ENCODE measurements around the gene SMOC2. TPM values are rescaled to one million over a fixed set of nuclear protein-coding genes. Genes with fewer than 3 reads are reported as not detected.

Gene SMOC2
- total and polyA plus RNA-seq, 2 donors (not counting 1 experiment from before 2014, with no cell fraction given) = 0.37 TPM; not detected in 1

DNA sequence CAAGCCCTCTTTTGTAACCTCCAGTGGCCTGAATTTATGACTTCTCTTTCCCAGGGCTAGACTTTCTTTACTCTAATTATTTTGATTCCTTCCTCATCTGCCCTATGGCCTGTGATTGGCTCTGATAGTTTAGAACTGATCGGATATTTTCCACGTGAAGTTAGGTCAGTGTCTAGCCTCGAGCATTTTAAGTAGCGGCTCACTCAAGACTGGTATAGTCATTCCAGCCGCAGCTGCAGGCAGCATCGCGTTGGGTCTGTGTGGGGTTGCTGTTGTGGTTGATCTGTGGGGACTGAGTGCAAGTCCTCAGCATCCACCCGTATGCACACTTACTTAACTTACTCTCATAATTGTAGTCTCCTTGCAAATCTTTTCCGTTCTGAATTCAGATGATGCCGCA is 105.7 kb downstream of the SMOC2 start:
- H3K4me1 Mint-ChIP-seq = no peaks in the 10 kb centered on the region
- no peak overlapping the region for H3K4me3 Mint-ChIP-seq
- Histone ChIP-seq H3K27me3 (replicated peaks in 1 of 4; ENCODE audit: control extremely low read depth in 1 of 4, control insufficient read depth in 3 of 4, insufficient read depth in 4 of 4, low read length in 3 of 4) (no peaks in the 10 kb centered on the region), H3K9ac (ENCODE audit: low read length) (no peak overlapping the region), H3K4me2 (replicated peaks; ENCODE audit: low read depth, low read length, poor library complexity, severe bottlenecking) (no peak overlapping the region), H3K9me3 (ENCODE audit: control extremely low read depth in 1 of 3, control insufficient read depth in 2 of 3, insufficient read depth in 1 of 3, low read length in 2 of 3) (peaks cover 0 to 4% (median 0%) of the 10 kb centered on the region in 3 donors), H3K27ac (ENCODE audit: low read length in 2 of 2) (no peak overlapping the region), H3K79me2 (ENCODE audit: control insufficient read depth, insufficient read depth, low read length) (no peaks in the 10 kb centered on the region), H4K20me1 (ENCODE audit: control insufficient read depth, insufficient read depth, low read length, poor library complexity, severe bottlenecking) (no peaks in the 10 kb centered on the region), H3K4me3 (ENCODE audit: control extremely low read depth in 1 of 5, extremely low read depth in 1 of 5, insufficient read depth in 1 of 5, low read depth in 2 of 5, low read length in 4 of 5) (no peak overlapping the region), H3K4me1 (ENCODE audit: control insufficient read depth in 2 of 2, insufficient read depth in 2 of 2, low read length in 2 of 2) (no peaks in the 10 kb centered on the region), H2AFZ (ENCODE audit: insufficient read depth, low read depth, low read length, poor library complexity, severe bottlenecking) (no peak overlapping the region), H3K36me3 (replicated peaks in 1 of 2; ENCODE audit: control extremely low read depth in 1 of 2, control insufficient read depth in 1 of 2, extremely low read depth in 1 of 2, insufficient read depth in 2 of 2, low read length in 1 of 2) (no peaks in the 10 kb centered on the region)
- intact Hi-C loops (cut with micrococcal nuclease) = no loop called here
- 95% methylated on average over 7 of the region's 10 CpGs for whole genome bisulfite sequencing (ENCODE audit: insufficient coverage)
- no peak overlapping the region for H3K27ac Mint-ChIP-seq
- ChIA-PET POLR2A (no interaction called here), CTCF (no interaction called here)
- H3K9me3 Mint-ChIP-seq (ENCODE audit: insufficient read depth) = no peaks in the 10 kb centered on the region
- TF ChIP-seq, protein P1, sequence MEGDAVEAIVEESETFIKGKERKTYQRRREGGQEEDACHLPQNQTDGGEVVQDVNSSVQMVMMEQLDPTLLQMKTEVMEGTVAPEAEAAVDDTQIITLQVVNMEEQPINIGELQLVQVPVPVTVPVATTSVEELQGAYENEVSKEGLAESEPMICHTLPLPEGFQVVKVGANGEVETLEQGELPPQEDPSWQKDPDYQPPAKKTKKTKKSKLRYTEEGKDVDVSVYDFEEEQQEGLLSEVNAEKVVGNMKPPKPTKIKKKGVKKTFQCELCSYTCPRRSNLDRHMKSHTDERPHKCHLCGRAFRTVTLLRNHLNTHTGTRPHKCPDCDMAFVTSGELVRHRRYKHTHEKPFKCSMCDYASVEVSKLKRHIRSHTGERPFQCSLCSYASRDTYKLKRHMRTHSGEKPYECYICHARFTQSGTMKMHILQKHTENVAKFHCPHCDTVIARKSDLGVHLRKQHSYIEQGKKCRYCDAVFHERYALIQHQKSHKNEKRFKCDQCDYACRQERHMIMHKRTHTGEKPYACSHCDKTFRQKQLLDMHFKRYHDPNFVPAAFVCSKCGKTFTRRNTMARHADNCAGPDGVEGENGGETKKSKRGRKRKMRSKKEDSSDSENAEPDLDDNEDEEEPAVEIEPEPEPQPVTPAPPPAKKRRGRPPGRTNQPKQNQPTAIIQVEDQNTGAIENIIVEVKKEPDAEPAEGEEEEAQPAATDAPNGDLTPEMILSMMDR (IDR thresholded peaks at IDR 0.05) = no peak
- no peak for TF ChIP-seq EZH2 (IDR thresholded peaks at IDR 0.05; ENCODE audit: borderline replicate concordance, insufficient read depth, low read depth, low read length, poor library complexity, severe bottlenecking)
- no peaks in the 10 kb centered on the region for H3K27me3 Mint-ChIP-seq
- DNase-seq (no peak), ATAC-seq (ENCODE audit: low read depth) (no peak)

DNA sequence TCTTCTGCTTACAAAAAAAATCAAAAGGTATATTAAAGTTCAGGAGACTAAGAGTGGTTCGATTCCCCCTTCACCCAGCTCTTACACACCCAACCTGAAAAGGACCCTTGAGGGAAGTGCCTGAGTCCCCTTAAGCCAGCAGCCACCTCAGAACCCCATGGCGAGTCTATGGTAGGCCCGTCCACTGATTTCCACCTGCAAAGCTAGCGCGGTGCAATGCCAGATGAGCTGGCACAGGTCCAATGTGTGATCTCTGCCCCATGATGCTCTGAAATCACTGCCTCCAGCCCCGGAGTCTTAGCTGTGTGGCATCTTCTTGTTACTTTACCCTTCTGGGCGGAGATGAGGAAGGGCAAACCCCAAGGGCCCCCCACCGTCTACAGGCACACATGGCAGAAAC is 109.3 kb downstream of the SMOC2 start:
- CTCF ChIA-PET = no interaction called here
- Histone ChIP-seq H3K4me3 (ENCODE audit: control extremely low read depth in 1 of 5, extremely low read depth in 1 of 5, insufficient read depth in 1 of 5, low read depth in 2 of 5, low read length in 4 of 5) (no peak overlapping the region), H3K9ac (ENCODE audit: low read length) (no peak overlapping the region), H3K27me3 (replicated peaks in 1 of 4; ENCODE audit: control extremely low read depth in 1 of 4, control insufficient read depth in 3 of 4, insufficient read depth in 4 of 4, low read length in 3 of 4) (no peaks in the 10 kb centered on the region), H4K20me1 (ENCODE audit: control insufficient read depth, insufficient read depth, low read length, poor library complexity, severe bottlenecking) (no peaks in the 10 kb centered on the region), H2AFZ (ENCODE audit: insufficient read depth, low read depth, low read length, poor library complexity, severe bottlenecking) (no peak overlapping the region), H3K79me2 (ENCODE audit: control insufficient read depth, insufficient read depth, low read length) (no peaks in the 10 kb centered on the region), H3K9me3 (ENCODE audit: control extremely low read depth in 1 of 3, control insufficient read depth in 2 of 3, insufficient read depth in 1 of 3, low read length in 2 of 3) (peaks cover 0 to 6% (median 0%) of the 10 kb centered on the region in 3 donors), H3K4me1 (ENCODE audit: control insufficient read depth in 2 of 2, insufficient read depth in 2 of 2, low read length in 2 of 2) (no peaks in the 10 kb centered on the region), H3K4me2 (replicated peaks; ENCODE audit: low read depth, low read length, poor library complexity, severe bottlenecking) (no peak overlapping the region), H3K27ac (ENCODE audit: low read length in 2 of 2) (no peak overlapping the region), H3K36me3 (replicated peaks in 1 of 2; ENCODE audit: control extremely low read depth in 1 of 2, control insufficient read depth in 1 of 2, extremely low read depth in 1 of 2, insufficient read depth in 2 of 2, low read length in 1 of 2) (no peaks in the 10 kb centered on the region)
- peak overlapping the region; percentile 53 for H3K27ac Mint-ChIP-seq
- no peaks in the 10 kb centered on the region for H3K27me3 Mint-ChIP-seq
- H3K4me3 Mint-ChIP-seq = no peak overlapping the region
- intact Hi-C loops (cut with micrococcal nuclease) = no loop called here
- 96% methylated on average over 5 of the region's 8 CpGs for WGBS (ENCODE audit: insufficient coverage)
- no peaks in the 10 kb centered on the region for H3K4me1 Mint-ChIP-seq
- peaks cover 4% of the 10 kb centered on the region for H3K9me3 Mint-ChIP-seq (ENCODE audit: insufficient read depth)
- TF ChIP-seq EZH2 (IDR thresholded peaks at IDR 0.05; ENCODE audit: borderline replicate concordance, insufficient read depth, low read depth, low read length, poor library complexity, severe bottlenecking) = no peak
- TF ChIP-seq, protein P1 (IDR thresholded peaks at IDR 0.05) = no peak
- DNase-seq (no peak), ATAC-seq (ENCODE audit: low read depth) (no peak)
- POLR2A ChIA-PET = no interaction called here

Data from B cell (primary cell).